Panc1 (cell line): ENCODE results near the gene CKM. TPM values are rescaled to one million over a fixed set of nuclear protein-coding genes. Genes with fewer than 3 reads are reported as not detected.

Experiments used
- ATAC-seq: fragments of 200-7000 bp; cut with Tn5 transposase; 2 replicates; pipeline ENCODE4 v1.9.1; 2020; ENCODE audit warnings: mild to moderate bottlenecking, moderate library complexity
- BruUV-seq: library from RNA; stranded (reverse); fragments of 400-500 nt; replicated peaks from 2 replicates; lab custom pipeline; 2021; lab: Mats Ljungman, UMichigan
- CTCF ChIA-PET: fragments of 300-600 bp; sonication (Branson Sonifier 250); formaldehyde crosslinking; loops from one replicate; lab custom pipeline; 2022; ENCODE audit warnings: antibody characterized with exemption; lab: Charles Lee
- POLR2A ChIA-PET: fragments of 300-600 bp; sonication (Branson Sonifier 250); formaldehyde crosslinking; loops from one replicate; lab custom pipeline; 2022; ENCODE audit warnings: antibody characterized with exemption; lab: Charles Lee
- DNase-seq: peaks from one replicate; pipeline ENCODE4 v3.0.0-alpha.2; 2010; ENCODE audit warnings: low read depth, low spot score
- H3K27ac ChIP-seq: 2 replicates; pipeline ENCODE4 v1.5.1; 2011; ENCODE audit warnings: mild to moderate bottlenecking, low read length, inconsistent platforms
- H3K27me3 ChIP-seq: fragments of 200-500 bp; sonication (Bioruptor generic); 2 replicates; pipeline ENCODE4 v1.6.0; 2014; ENCODE audit warnings: low read length, inconsistent platforms; ENCODE audit not compliant: control insufficient read depth, insufficient read depth
- H3K36me3 ChIP-seq: fragments of 200-500 bp; sonication (Bioruptor generic); 2 replicates; pipeline ENCODE4 v1.5.1; 2014; ENCODE audit warnings: inconsistent platforms, mild to moderate bottlenecking, low read length, moderate library complexity; ENCODE audit not compliant: control insufficient read depth, insufficient read depth
- H3K4me1 ChIP-seq: 2 replicates; pipeline ENCODE4 v1.5.1; 2011; ENCODE audit warnings: inconsistent platforms, mild to moderate bottlenecking, low read length, moderate library complexity; ENCODE audit not compliant: control insufficient read depth, insufficient read depth
- H3K4me3 ChIP-seq, 2 experiments: 2 replicates each; pipeline ENCODE4 v1.5.1; 2011 to 2012; ENCODE audit warnings: low read depth in 2 of 2, low read length in 2 of 2, mild to moderate bottlenecking in 2 of 2, inconsistent platforms in 1 of 2, moderate library complexity in 1 of 2
- H3K9me3 ChIP-seq: fragments of 200-500 bp; sonication (Bioruptor generic); 2 replicates; pipeline ENCODE4 v1.5.1; 2014; ENCODE audit warnings: low read depth, mild to moderate bottlenecking, inconsistent platforms, low read length, moderate library complexity; ENCODE audit not compliant: control insufficient read depth, insufficient read depth
- CTCF ChIP-seq: fragments of 450-650 bp; IDR thresholded peaks from 2 replicates; pipeline ENCODE4 v1.5.1; 2017; ENCODE audit warnings: mild to moderate bottlenecking
- POLR2AphosphoS5 ChIP-seq: IDR thresholded peaks from 2 replicates; pipeline ENCODE4 v1.6.1; 2012; ENCODE audit warnings: mild to moderate bottlenecking, low read depth, low read length, moderate library complexity
- REST ChIP-seq, 2 experiments: IDR thresholded peaks; 2 replicates each; pipeline ENCODE4 v1.6.1; 2011 to 2012; ENCODE audit warnings: low read depth in 2 of 2, control low read depth in 1 of 2, low read length in 1 of 2, mild to moderate bottlenecking in 1 of 2, moderate library complexity in 1 of 2; ENCODE audit not compliant: insufficient read depth in 1 of 2
- SIN3A ChIP-seq: IDR thresholded peaks from 2 replicates; pipeline ENCODE4 v1.6.1; 2012; ENCODE audit warnings: low read depth, mild to moderate bottlenecking, low read length, moderate library complexity, borderline replicate concordance; ENCODE audit not compliant: insufficient read depth
- TCF7L2 ChIP-seq: IDR thresholded peaks from 2 replicates; pipeline ENCODE4 v1.6.1; 2011; ENCODE audit warnings: mild to moderate bottlenecking, low read depth, low read length, inconsistent platforms
- in situ Hi-C: cut with HindIII; loops from 2 replicates; pipeline ENCODE4 v1.10.0; 2016; ENCODE audit warnings: low sequenced_read_pairs, low pct_unique_long_range_greater_than_20kb
- intact Hi-C: fragments of 100-400 bp; cut with micrococcal nuclease; formaldehyde crosslinking; loops from one replicate; pipeline ENCODE4 v1.10.0; 2022; ENCODE audit not compliant: unreplicated experiment
- total RNA-seq: library from RNA; stranded (reverse); gene quantifications from one replicate; pipeline ENCODE4 v1.2.1, GENCODE V29; 2021; ENCODE audit not compliant: unreplicated experiment

Gene CKM
- total RNA-seq, 1 experiment from 2014 or later: not detected

- no peaks in the 10 kb centered on the region for H3K27me3 ChIP-seq
- intact Hi-C loops (no loop called here), in situ Hi-C loops (no loop called here)
- TF ChIP-seq REST (IDR thresholded peaks at IDR 0.05; ENCODE audit: insufficient read depth in 1 of 2, low read depth in 2 of 2, low read length in 1 of 2) (no peak), CTCF (no peak), POLR2AphosphoS5 (no peak), SIN3A (no peak)
- ChIA-PET CTCF (interaction anchor here (0.5 kb wide), 1 partner anchor 22 kb away, joined by 5 read pairs; no protein-coding TSS in a partner anchor), POLR2A (no interaction called here)
- BruUV-seq: no TSS peak
- DNase-seq: no peak
- no peak overlapping the region for H3K27ac ChIP-seq
- no peaks in the 10 kb centered on the region for H3K36me3 ChIP-seq
- ATAC-seq: 0 out of 2 replicates have a peak, but pooled peaks have one; percentile 22
- H3K4me3 ChIP-seq: no peak overlapping the region
- no peaks in the 10 kb centered on the region for H3K4me1 ChIP-seq
- H3K9me3 ChIP-seq: no peaks in the 10 kb centered on the region
Observed at GRCh38 chr19:45305007-45305406, 17.7 kb downstream of the CKM start.

GRCh38 chr19:45304141-45304926 is 18.3 kb downstream of the CKM start:
- no peak for DNase-seq
- TF ChIP-seq SIN3A (no peak), POLR2AphosphoS5 (no peak), TCF7L2 (no peak), CTCF (no peak), REST (IDR thresholded peaks at IDR 0.05; ENCODE audit: insufficient read depth in 1 of 2, low read depth in 2 of 2, low read length in 1 of 2) (no peak)
- intact Hi-C loops (no loop called here), in situ Hi-C loops (no loop called here)
- no peak overlapping the region for H3K4me3 ChIP-seq
- H3K36me3 ChIP-seq: no peaks in the 10 kb centered on the region
- peak; percentile 28; the same call in 1 of the 2 replicates for ATAC-seq
- TSS peak; percentile 79 for BruUV-seq
- H3K9me3 ChIP-seq: no peaks in the 10 kb centered on the region
- H3K27ac ChIP-seq: no peak overlapping the region
- H3K4me1 ChIP-seq: no peaks in the 10 kb centered on the region
- CTCF ChIA-PET: no interaction called here
- POLR2A ChIA-PET: no interaction called here
- H3K27me3 ChIP-seq: no peaks in the 10 kb centered on the region
